ENCODE data around the gene RNF19B. TPM values are rescaled to one million over a fixed set of nuclear protein-coding genes. Genes with fewer than 3 reads are reported as not detected.

Gene RNF19B
- total RNA-seq, 5 donors from 2014 or later (not counting 1 experiment from before 2014, with no cell fraction given) = 28.7 to 44.8 (median 30.3) TPM

DNA sequence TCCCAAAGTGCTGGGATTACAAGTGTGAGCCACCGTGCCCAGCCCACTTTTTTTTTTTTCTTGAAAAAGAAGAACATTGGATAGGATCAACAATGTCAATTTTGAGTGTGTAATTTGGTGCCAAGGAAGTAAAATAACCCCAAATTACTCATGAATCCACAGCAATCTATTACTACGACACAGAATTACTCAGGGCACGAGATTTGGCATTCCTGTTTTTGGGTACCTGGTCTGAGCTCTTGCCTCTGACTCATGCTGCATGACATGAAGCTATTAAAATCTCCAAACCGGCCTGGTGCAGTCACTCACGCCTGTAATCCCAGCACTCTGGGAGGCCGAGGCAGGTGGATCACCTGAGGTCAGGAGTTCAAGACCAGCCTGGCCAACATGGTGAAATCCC lies 10.4 kb downstream of the RNF19B start:
- POLR2A ChIA-PET = no interaction called here
- no peaks in the 10 kb centered on the region for H3K27me3 ChIP-seq (replicated peaks in 1 of 2; ENCODE audit: control insufficient read depth in 2 of 2, extremely low read depth in 1 of 2, insufficient read depth in 2 of 2, low read length in 1 of 2)
- H3K4me3 Mint-ChIP-seq = no peak overlapping the region
- peaks cover 17% of the 10 kb centered on the region for H3K36me3 Mint-ChIP-seq
- H3K27me3 Mint-ChIP-seq = no peaks in the 10 kb centered on the region
- peaks cover 28 to 58% (median 50%) of the 10 kb centered on the region in 3 donors for H3K4me1 Mint-ChIP-seq
- H3K9me3 ChIP-seq = no peaks in the 10 kb centered on the region
- H3K36me3 ChIP-seq (ENCODE audit: control insufficient read depth in 2 of 2, extremely low read depth in 1 of 2, insufficient read depth in 1 of 2, low read length in 1 of 2) = peaks cover 0 to 8% of the 10 kb centered on the region in 2 donors
- no peak overlapping the region for H3K4me3 ChIP-seq (ENCODE audit: control insufficient read depth in 1 of 2, extremely low read depth in 1 of 2, low read length in 1 of 2)
- no peak overlapping the region for H3K27ac Mint-ChIP-seq
- no peak overlapping the region for H3K27ac ChIP-seq (ENCODE audit: low read length)
- WGBS (ENCODE audit: insufficient coverage) = no CpG with 5 or more reads among the region's 6 CpGs
- CTCF ChIA-PET = no interaction called here
- ATAC-seq (replicated peaks in 1 of 4) (no peak), DNase-seq (no peak)
- peaks cover 4 to 5% of the 10 kb centered on the region in 2 experiments for H3K4me1 ChIP-seq (ENCODE audit: control insufficient read depth in 1 of 2, extremely low read depth in 1 of 2, insufficient read depth in 2 of 2, low read length in 2 of 2)
- H3K9me3 Mint-ChIP-seq = no peaks in the 10 kb centered on the region

- H3K9me3 Mint-ChIP-seq = no peaks in the 10 kb centered on the region
- Histone ChIP-seq H3K4me3 (ENCODE audit: control insufficient read depth in 1 of 2, extremely low read depth in 1 of 2, low read length in 1 of 2) (no peak overlapping the region), H3K9me3 (no peaks in the 10 kb centered on the region), H3K27me3 (replicated peaks in 1 of 2; ENCODE audit: control insufficient read depth in 2 of 2, extremely low read depth in 1 of 2, insufficient read depth in 2 of 2, low read length in 1 of 2) (no peaks in the 10 kb centered on the region), H3K27ac (ENCODE audit: low read length) (no peak overlapping the region), H3K36me3 (ENCODE audit: control insufficient read depth in 2 of 2, extremely low read depth in 1 of 2, insufficient read depth in 1 of 2, low read length in 1 of 2) (peaks cover 0 to 5% of the 10 kb centered on the region in 2 donors), H3K4me1 (ENCODE audit: control insufficient read depth in 1 of 2, extremely low read depth in 1 of 2, insufficient read depth in 2 of 2, low read length in 2 of 2) (peaks cover 4 to 5% of the 10 kb centered on the region in 2 experiments)
- H3K27me3 Mint-ChIP-seq = no peaks in the 10 kb centered on the region
- ATAC-seq (replicated peaks in 1 of 4) (peak in 1 of 4 experiments; percentile 19), DNase-seq (no peak)
- H3K4me1 Mint-ChIP-seq = peaks cover 21 to 57% (median 45%) of the 10 kb centered on the region in 3 donors
- CTCF ChIA-PET = interaction anchor here in 1 of 2 donors (1.2 kb wide), 1 partner anchor 55 kb away, joined by 4 read pairs; no protein-coding TSS in a partner anchor
- H3K27ac Mint-ChIP-seq = peak overlapping the region in 1 of 2 donors; percentile 3
- H3K36me3 Mint-ChIP-seq = peaks cover 17% of the 10 kb centered on the region
- H3K4me3 Mint-ChIP-seq = no peak overlapping the region
- POLR2A ChIA-PET = interaction anchor here in 1 of 2 donors (0.5 to 0.6 kb wide), 2 partner anchors 84 to 812 kb away, joined by 3 to 9 read pairs; no protein-coding TSS in a partner anchor
- WGBS (ENCODE audit: insufficient coverage) = no CpG with 5 or more reads among the region's 1 CpG
These were observed 11.1 kb downstream of the RNF19B start for GRCh38 chr1:32953495-32953894.

DNA sequence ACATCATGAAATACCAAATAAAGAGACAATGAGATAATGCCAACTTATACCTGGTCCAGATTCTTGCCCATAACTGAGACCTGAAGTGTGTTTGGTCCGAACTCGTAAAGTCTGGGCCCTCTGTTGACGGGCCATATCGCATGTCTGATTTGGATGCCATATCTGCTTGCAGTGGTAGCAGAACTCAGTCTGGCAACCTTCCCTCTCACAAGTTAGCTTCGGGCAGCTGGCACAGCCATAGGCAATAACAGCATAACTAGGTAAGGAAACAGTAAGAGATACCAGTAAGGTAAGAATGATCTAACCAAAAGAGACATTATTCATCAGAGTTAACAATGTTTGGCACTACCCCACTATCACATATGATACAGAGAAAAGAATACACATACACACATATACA lies 15.1 kb downstream of the RNF19B start:
- Histone ChIP-seq H3K36me3 (ENCODE audit: control insufficient read depth in 2 of 2, extremely low read depth in 1 of 2, insufficient read depth in 1 of 2, low read length in 1 of 2) (peaks cover 8 to 34% of the 10 kb centered on the region in 2 donors), H3K9me3 (no peaks in the 10 kb centered on the region), H3K27me3 (replicated peaks in 1 of 2; ENCODE audit: control insufficient read depth in 2 of 2, extremely low read depth in 1 of 2, insufficient read depth in 2 of 2, low read length in 1 of 2) (no peaks in the 10 kb centered on the region), H3K4me1 (ENCODE audit: control insufficient read depth in 1 of 2, extremely low read depth in 1 of 2, insufficient read depth in 2 of 2, low read length in 2 of 2) (no peaks in the 10 kb centered on the region), H3K27ac (ENCODE audit: low read length) (no peak overlapping the region), H3K4me3 (ENCODE audit: control insufficient read depth in 1 of 2, extremely low read depth in 1 of 2, low read length in 1 of 2) (no peak overlapping the region)
- peaks cover 4 to 34% (median 17%) of the 10 kb centered on the region in 3 donors for H3K4me1 Mint-ChIP-seq
- ChIA-PET POLR2A (interaction anchor here in 1 of 2 donors (1.0 kb wide), 1 partner anchor 12 kb away, joined by 5 read pairs; no protein-coding TSS in a partner anchor), CTCF (no interaction called here)
- no peaks in the 10 kb centered on the region for H3K27me3 Mint-ChIP-seq
- H3K4me3 Mint-ChIP-seq = no peak overlapping the region
- ATAC-seq (replicated peaks in 1 of 4) = no peak
- no peak overlapping the region for H3K27ac Mint-ChIP-seq
- peaks cover 33% of the 10 kb centered on the region for H3K36me3 Mint-ChIP-seq
- no peaks in the 10 kb centered on the region for H3K9me3 Mint-ChIP-seq
- no peak for DNase-seq
- WGBS (ENCODE audit: insufficient coverage) = 96% methylated on average over 4 of the region's 5 CpGs

- Histone ChIP-seq H3K27ac (ENCODE audit: low read length) (no peak overlapping the region), H3K9me3 (no peaks in the 10 kb centered on the region), H3K36me3 (ENCODE audit: control insufficient read depth in 2 of 2, extremely low read depth in 1 of 2, insufficient read depth in 1 of 2, low read length in 1 of 2) (peaks cover 10 to 40% of the 10 kb centered on the region in 2 donors), H3K4me1 (ENCODE audit: control insufficient read depth in 1 of 2, extremely low read depth in 1 of 2, insufficient read depth in 2 of 2, low read length in 2 of 2) (no peaks in the 10 kb centered on the region), H3K27me3 (replicated peaks in 1 of 2; ENCODE audit: control insufficient read depth in 2 of 2, extremely low read depth in 1 of 2, insufficient read depth in 2 of 2, low read length in 1 of 2) (no peaks in the 10 kb centered on the region), H3K4me3 (ENCODE audit: control insufficient read depth in 1 of 2, extremely low read depth in 1 of 2, low read length in 1 of 2) (no peak overlapping the region)
- Mint-ChIP-seq H3K9me3 (no peaks in the 10 kb centered on the region), H3K4me3 (no peak overlapping the region), H3K27ac (peak overlapping the region in 1 of 2 donors; percentile 6), H3K36me3 (peaks cover 39% of the 10 kb centered on the region), H3K27me3 (no peaks in the 10 kb centered on the region), H3K4me1 (peaks cover 6 to 34% (median 20%) of the 10 kb centered on the region in 3 donors)
- POLR2A ChIA-PET = interaction anchor here in 1 of 2 donors (1.0 kb wide), 1 partner anchor 11 kb away, joined by 5 read pairs; no protein-coding TSS in a partner anchor
- CTCF ChIA-PET = no interaction called here
- no peak for DNase-seq
- ATAC-seq (replicated peaks in 1 of 4) = no peak
- WGBS (ENCODE audit: insufficient coverage) = no CpG with 5 or more reads among the region's 1 CpG
These were observed 15.7 kb downstream of the RNF19B start for GRCh38 chr1:32948905-32949304.

DNA sequence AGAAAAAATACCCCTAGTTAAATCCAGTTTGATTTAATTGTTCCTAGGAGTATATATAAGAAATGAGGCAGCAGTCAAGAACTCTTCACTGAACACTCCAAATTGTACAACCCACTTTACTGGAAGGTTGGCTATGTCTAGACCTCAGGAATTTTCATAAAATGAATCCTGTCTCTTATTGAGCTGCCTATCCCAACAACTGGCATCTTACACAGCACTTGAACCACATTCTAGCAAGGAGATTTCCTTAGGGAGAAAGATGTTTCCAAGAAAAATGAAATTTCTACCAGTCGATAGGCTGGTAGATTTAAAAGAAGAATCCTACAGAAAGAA lies 16.3 kb downstream of the RNF19B start:
- Histone ChIP-seq H3K9me3 (no peaks in the 10 kb centered on the region), H3K4me1 (ENCODE audit: control insufficient read depth in 1 of 2, extremely low read depth in 1 of 2, insufficient read depth in 2 of 2, low read length in 2 of 2) (no peaks in the 10 kb centered on the region), H3K36me3 (ENCODE audit: control insufficient read depth in 2 of 2, extremely low read depth in 1 of 2, insufficient read depth in 1 of 2, low read length in 1 of 2) (peaks cover 10 to 46% of the 10 kb centered on the region in 2 donors), H3K27me3 (replicated peaks in 1 of 2; ENCODE audit: control insufficient read depth in 2 of 2, extremely low read depth in 1 of 2, insufficient read depth in 2 of 2, low read length in 1 of 2) (no peaks in the 10 kb centered on the region), H3K4me3 (ENCODE audit: control insufficient read depth in 1 of 2, extremely low read depth in 1 of 2, low read length in 1 of 2) (no peak overlapping the region), H3K27ac (ENCODE audit: low read length) (no peak overlapping the region)
- no peak for ATAC-seq (replicated peaks in 1 of 4)
- Mint-ChIP-seq H3K4me3 (no peak overlapping the region), H3K27ac (no peak overlapping the region), H3K36me3 (peaks cover 41% of the 10 kb centered on the region), H3K27me3 (no peaks in the 10 kb centered on the region), H3K4me1 (peaks cover 10 to 36% (median 18%) of the 10 kb centered on the region in 3 donors), H3K9me3 (no peaks in the 10 kb centered on the region)
- POLR2A ChIA-PET = interaction anchor here in 1 of 2 donors (1.0 kb wide), 1 partner anchor 10 kb away, joined by 5 read pairs; no protein-coding TSS in a partner anchor
- DNase-seq = no peak
- WGBS (ENCODE audit: insufficient coverage) = no CpG with 5 or more reads among the region's 1 CpG
- CTCF ChIA-PET = no interaction called here

DNA sequence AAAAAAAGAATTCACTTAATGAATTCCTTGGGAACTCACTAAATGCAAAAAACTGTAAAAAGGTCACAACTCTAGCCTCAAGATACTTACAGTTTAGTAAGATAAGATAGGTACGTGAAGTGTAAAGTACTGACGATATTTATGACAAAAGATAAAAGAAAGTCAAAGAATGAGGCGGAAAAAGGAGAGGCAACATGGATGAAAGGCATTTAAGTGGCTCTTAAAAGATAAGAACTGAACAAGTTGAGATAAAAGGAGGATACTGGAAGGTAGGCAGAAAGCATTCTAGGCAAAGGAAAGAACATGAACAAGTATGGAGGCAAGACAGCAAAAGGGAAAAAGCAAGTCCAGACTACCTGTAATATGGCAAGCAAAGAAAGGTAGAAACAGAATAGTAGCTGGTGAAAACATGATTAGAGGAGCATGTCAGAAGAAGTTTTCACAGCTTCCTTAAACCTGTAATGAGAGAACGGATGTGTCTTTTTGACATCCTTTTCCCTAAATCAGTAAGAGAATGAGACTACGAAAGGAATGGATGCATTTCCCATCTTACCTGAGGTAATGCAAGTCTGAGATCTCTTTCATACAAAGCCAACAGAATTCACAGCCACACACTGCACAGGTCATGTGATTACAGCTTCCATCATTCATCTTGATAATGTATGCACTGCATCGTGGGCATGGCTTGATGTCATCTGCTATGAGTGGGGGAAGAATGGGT lies 16.8 kb downstream of the RNF19B start:
- Mint-ChIP-seq H3K36me3 (peaks cover 42% of the 10 kb centered on the region), H3K27me3 (no peaks in the 10 kb centered on the region), H3K27ac (no peak overlapping the region), H3K4me1 (peaks cover 12 to 36% (median 17%) of the 10 kb centered on the region in 3 donors), H3K4me3 (no peak overlapping the region), H3K9me3 (no peaks in the 10 kb centered on the region)
- Histone ChIP-seq H3K27me3 (replicated peaks in 1 of 2; ENCODE audit: control insufficient read depth in 2 of 2, extremely low read depth in 1 of 2, insufficient read depth in 2 of 2, low read length in 1 of 2) (no peaks in the 10 kb centered on the region), H3K4me1 (ENCODE audit: control insufficient read depth in 1 of 2, extremely low read depth in 1 of 2, insufficient read depth in 2 of 2, low read length in 2 of 2) (peaks cover 0 to 5% of the 10 kb centered on the region in 2 experiments), H3K27ac (ENCODE audit: low read length) (no peak overlapping the region), H3K4me3 (ENCODE audit: control insufficient read depth in 1 of 2, extremely low read depth in 1 of 2, low read length in 1 of 2) (no peak overlapping the region), H3K36me3 (ENCODE audit: control insufficient read depth in 2 of 2, extremely low read depth in 1 of 2, insufficient read depth in 1 of 2, low read length in 1 of 2) (peaks cover 10 to 50% of the 10 kb centered on the region in 2 donors), H3K9me3 (no peaks in the 10 kb centered on the region)
- CTCF ChIA-PET = no interaction called here
- ATAC-seq (replicated peaks in 1 of 4) = no peak
- POLR2A ChIA-PET = no interaction called here
- no peak for DNase-seq
- 89% methylated on average over 3 of the region's 6 CpGs for WGBS (ENCODE audit: insufficient coverage)

Data from T-cell (primary cell).